ENCODE results near the gene SRSF7. TPM values are rescaled to one million over a fixed set of nuclear protein-coding genes. Genes with fewer than 3 reads are reported as not detected.

SRSF7 gene
- total RNA-seq, 1 donor from 2014 or later = 187 TPM

GRCh38 chr2:38728694-38729093 lies 22.5 kb downstream of the SRSF7 start:
- no peak for TF ChIP-seq CTCF (IDR thresholded peaks at IDR 0.05; ENCODE audit: unreplicated experiment)
- DNase-seq (ENCODE audit: low spot score in 2 of 2, unreplicated experiment in 2 of 2) = no peak
- peaks cover 10% of the 10 kb centered on the region for H3K36me3 Mint-ChIP-seq
- no peak overlapping the region for H3K4me3 Mint-ChIP-seq
- no peaks in the 10 kb centered on the region for H3K4me1 Mint-ChIP-seq
- H3K27ac Mint-ChIP-seq = no peak overlapping the region
- no peaks in the 10 kb centered on the region for H3K9me3 Mint-ChIP-seq
- no peaks in the 10 kb centered on the region for H3K27me3 Mint-ChIP-seq (ENCODE audit: low read depth)

- Mint-ChIP-seq H3K27me3 (ENCODE audit: low read depth) (no peaks in the 10 kb centered on the region), H3K4me1 (no peaks in the 10 kb centered on the region), H3K36me3 (peaks cover 3% of the 10 kb centered on the region), H3K9me3 (no peaks in the 10 kb centered on the region), H3K27ac (no peak overlapping the region), H3K4me3 (no peak overlapping the region)
- no peak for DNase-seq (ENCODE audit: low spot score in 2 of 2, unreplicated experiment in 2 of 2)
- no peak for TF ChIP-seq CTCF (IDR thresholded peaks at IDR 0.05; ENCODE audit: unreplicated experiment)
Observed at GRCh38 chr2:38727661-38728060, 23.5 kb downstream of the SRSF7 start.

GRCh38 chr2:38723173-38723572 lies 28.0 kb downstream of the SRSF7 start:
- Mint-ChIP-seq H3K4me1 (peaks cover 11% of the 10 kb centered on the region), H3K9me3 (peaks cover 7% of the 10 kb centered on the region), H3K4me3 (no peak overlapping the region), H3K27ac (no peak overlapping the region), H3K36me3 (peaks cover 2% of the 10 kb centered on the region), H3K27me3 (ENCODE audit: low read depth) (no peaks in the 10 kb centered on the region)
- no peak for DNase-seq (ENCODE audit: low spot score in 2 of 2, unreplicated experiment in 2 of 2)
- TF ChIP-seq CTCF (IDR thresholded peaks at IDR 0.05; ENCODE audit: unreplicated experiment) = no peak

DNA sequence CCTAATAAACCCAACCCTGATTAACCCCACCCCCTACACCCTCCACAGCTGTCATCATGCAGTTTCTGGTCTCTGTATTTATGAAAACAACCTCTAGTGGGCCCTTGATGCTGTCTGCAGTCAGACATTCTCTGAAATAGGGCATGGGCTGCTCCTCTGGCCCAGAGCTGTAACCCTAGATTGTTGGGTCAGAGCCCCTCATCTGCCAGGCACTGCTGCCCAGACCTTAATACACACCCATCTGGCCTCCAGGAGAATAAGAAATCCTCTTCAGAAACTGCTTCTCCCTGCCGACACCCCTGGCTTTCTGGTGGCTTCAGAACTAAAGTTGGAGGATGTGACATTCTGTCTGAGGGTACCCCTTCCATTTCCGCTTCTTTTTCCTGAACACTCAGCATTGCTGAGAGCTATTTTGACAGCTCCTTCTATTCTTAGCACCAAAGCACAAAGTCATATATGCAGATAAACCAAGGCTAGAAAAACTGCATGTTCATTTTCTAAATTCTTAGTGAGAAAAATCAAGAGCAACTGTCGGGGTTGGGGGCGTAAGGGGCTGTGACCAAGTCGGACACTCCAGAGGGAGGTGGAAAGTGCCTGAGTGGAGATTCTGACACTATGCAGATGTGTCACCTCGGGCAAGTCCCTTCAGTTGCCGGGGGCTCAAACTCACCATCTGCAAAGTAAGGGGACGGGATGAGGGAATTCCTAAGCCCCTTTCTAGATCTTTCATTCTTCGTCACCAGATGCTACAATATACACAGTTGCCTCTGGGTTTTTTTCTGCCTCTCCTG lies 28.7 kb downstream of the SRSF7 start:
- Mint-ChIP-seq H3K9me3 (peaks cover 7% of the 10 kb centered on the region), H3K27ac (no peak overlapping the region), H3K4me3 (no peak overlapping the region), H3K27me3 (ENCODE audit: low read depth) (no peaks in the 10 kb centered on the region), H3K4me1 (peaks cover 11% of the 10 kb centered on the region), H3K36me3 (peaks cover 2% of the 10 kb centered on the region)
- no peak for TF ChIP-seq CTCF (IDR thresholded peaks at IDR 0.05; ENCODE audit: unreplicated experiment)
- DNase-seq (ENCODE audit: low spot score in 2 of 2, unreplicated experiment in 2 of 2) = no peak

DNA sequence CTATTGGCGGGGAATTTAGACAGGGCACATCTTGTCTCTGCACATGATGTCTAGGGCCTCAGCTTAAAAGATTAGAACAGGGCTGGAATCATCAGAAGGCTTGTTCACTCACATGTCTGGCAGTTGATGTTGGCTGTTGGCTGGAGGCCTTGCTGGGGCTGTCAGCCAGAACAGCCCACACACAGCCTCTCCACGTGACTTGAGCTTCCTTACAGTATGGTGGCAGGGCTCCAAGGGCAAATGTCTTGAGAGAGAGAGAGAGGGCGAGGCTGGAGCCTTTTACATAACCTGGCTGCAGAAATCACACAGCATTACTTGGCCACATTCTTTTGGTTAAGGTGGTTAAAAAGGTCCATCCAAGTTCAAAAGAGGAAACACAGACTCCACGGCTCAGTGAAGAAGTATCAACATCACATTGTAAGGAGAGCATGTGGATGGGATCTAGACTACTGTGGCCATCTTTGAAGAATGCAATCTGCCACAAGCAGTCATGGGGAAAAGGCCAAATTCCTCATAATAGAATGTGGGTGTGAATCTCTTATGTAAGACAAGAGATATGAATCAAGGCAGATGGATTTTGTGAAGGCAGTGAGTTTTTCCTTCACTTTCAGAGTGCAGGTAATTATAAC lies 30.4 kb downstream of the SRSF7 start:
- Mint-ChIP-seq H3K4me3 (no peak overlapping the region), H3K27ac (peak overlapping the region; percentile 72), H3K27me3 (ENCODE audit: low read depth) (no peaks in the 10 kb centered on the region), H3K4me1 (peaks cover 11% of the 10 kb centered on the region), H3K36me3 (peaks cover 2% of the 10 kb centered on the region), H3K9me3 (peaks cover 7% of the 10 kb centered on the region)
- no peak for DNase-seq (ENCODE audit: low spot score in 2 of 2, unreplicated experiment in 2 of 2)
- no peak for TF ChIP-seq CTCF (IDR thresholded peaks at IDR 0.05; ENCODE audit: unreplicated experiment)

All from mesothelial cell of epicardium (in vitro differentiated cells).